Measurements from ENCODE around the gene POLA1.
A peak's percentile ranks its signal among the peaks of the same experiment; 100 is the strongest.

Gene POLA1

GRCh38 chrX:24877854-24878650 lies 184.3 kb downstream of the POLA1 start:
- no peak for DNase-seq

- DNase-seq = no peak
Observed at GRCh38 chrX:24879679-24880078, 186.0 kb downstream of the POLA1 start.

DNA sequence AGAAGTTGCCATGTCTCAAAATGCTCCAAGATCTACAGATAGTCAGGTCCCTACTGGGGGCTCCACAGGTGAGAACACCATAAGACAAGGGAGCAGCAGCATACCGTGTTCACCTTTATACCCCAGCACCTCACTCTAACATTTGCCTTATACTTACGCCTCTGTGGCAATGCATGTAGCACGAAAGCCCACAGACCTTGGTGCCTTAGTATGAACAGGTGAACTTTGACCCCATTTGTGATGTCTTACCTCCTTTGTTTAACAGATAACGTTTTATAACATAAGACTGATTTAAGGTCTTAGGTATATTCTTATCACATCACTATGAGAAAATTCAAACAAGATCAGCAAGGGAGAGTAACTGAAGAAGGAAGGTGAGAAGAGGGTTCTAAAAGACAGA lies 193.2 kb downstream of the POLA1 start:
- no peak for DNase-seq

GRCh38 chrX:24890677-24891076 lies 197.0 kb downstream of the POLA1 start:
- DNase-seq = no peak

DNA sequence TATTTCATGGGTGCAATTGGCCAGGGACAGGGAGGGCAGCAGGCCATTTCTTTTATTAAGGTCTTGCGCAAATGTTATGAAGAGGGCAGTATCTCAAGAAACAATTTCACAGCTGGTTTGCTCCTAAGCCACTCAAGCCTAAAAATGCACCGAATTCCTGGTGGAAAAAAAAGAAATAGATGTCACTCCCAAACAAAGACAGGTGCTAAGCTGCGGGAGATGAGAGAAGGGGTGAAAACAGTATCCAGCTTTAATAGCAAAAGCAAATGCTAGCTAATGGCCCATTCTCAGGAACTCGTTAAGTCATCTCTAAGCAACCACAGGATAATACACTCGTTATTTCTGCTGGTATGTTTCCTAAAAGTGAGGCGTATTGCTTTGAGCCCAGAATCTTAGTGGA lies 205.7 kb downstream of the POLA1 start:
- no peak for DNase-seq

GRCh38 chrX:24900234-24900633 lies 206.5 kb downstream of the POLA1 start:
- DNase-seq = no peak

GRCh38 chrX:24902806-24903205 lies 209.1 kb downstream of the POLA1 start:
- peak; percentile 55 for DNase-seq

- no peak for DNase-seq
Observed at GRCh38 chrX:24918715-24919114, 225.0 kb downstream of the POLA1 start.

DNA sequence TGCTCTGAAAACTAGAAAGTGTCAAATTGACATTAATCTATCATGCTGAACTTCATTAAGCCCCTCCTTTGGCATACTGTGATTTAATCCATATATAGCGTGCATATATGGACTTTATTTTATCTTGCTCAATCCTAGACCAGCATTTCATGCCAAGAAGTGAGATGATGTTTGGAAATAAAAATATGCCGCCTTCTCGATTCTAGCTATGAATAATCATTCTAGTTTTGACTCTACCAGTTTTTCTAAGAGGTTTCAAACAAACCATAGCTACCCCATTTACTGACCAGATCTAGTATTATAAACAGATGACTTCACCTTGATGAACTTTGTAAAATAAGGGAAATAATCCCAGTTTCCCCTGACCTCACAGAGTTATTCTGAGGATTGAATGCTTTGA lies 227.1 kb downstream of the POLA1 start:
- DNase-seq = no peak

DNA sequence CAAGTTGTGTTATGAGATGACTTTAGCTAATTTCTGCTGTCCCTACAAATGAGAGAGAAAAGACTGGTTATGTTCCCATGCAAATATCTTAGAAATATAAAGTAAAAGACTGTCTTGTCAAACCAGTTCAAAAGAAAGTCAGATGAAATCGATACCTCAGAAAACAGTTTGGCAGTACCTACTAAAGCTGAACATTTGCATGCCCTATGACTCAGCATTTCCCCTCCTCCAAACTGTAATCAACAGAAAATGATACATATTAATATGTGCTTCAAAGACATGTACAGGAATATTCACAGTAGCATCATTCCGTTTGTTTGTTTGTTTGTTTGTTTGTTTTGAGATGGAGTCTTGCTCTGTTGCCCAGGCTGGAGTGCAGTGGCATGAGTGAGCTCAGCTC lies 231.7 kb downstream of the POLA1 start:
- no peak for DNase-seq

GRCh38 chrX:24927372-24927771 lies 233.7 kb downstream of the POLA1 start:
- no peak for DNase-seq

DNA sequence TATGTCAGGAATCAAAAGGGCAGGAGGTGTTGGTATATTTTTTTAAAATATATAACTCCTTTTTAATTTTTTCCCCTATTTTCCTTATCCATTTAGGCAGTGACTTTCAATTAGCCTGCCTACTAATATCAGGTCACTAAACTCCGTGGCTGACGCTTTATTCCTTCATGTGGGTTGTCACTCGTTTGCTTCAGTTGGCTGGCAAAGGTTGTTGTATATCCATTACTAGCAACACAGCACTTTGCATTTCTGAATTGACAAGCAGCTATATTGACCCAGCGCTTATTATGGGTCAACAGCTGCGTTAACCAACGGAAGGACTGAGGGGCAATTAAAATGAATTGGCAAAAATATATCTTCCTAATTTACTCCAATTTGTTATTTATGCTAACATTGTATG lies 234.4 kb downstream of the POLA1 start:
- no peak for DNase-seq

- DNase-seq = no peak
Observed at GRCh38 chrX:24934279-24934678, 240.6 kb downstream of the POLA1 start.

DNA sequence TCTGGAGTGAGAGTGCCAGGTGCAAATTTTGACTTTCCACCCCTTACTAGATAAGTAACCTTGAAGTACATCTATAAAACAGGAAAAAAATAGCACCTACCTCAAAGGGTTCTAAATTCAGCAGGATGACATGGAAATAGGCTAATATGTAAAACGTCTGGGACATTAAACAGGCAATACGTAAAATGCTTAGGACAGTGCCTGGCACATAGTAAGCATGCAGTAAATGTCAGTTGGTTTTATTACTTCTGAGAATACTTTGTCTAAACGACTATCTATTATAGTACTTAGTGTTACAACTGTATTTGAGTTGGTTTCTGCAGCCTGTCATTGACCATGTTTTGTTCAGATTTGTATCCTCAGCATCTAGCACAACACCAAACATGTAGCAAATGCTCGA lies 251.3 kb downstream of the POLA1 start:
- DNase-seq = no peak

GRCh38 chrX:24946369-24946768 lies 252.7 kb downstream of the POLA1 start:
- no peak for DNase-seq

DNA sequence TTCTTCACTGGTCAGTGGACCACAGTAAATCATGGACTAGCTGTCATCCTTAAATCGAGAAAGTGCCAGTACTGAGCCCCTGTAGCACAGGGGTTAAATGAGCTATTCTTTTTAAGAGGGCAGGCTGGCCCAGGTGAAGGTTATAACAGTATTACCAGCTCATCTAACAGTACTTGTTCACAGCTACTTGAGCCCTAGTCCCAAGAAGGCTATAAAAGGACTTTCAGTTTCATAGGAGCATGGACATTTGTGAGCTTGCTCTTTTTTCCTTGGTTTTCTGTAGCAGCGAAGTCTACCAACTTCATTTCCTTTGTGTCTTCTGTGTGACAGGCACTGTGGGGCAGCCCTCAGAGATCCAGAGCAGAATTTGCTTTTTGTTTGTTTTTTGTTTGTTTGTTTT lies 261.0 kb downstream of the POLA1 start:
- no peak for DNase-seq

- DNase-seq = no peak
Observed at GRCh38 chrX:24955372-24955930, 261.7 kb downstream of the POLA1 start.

DNA sequence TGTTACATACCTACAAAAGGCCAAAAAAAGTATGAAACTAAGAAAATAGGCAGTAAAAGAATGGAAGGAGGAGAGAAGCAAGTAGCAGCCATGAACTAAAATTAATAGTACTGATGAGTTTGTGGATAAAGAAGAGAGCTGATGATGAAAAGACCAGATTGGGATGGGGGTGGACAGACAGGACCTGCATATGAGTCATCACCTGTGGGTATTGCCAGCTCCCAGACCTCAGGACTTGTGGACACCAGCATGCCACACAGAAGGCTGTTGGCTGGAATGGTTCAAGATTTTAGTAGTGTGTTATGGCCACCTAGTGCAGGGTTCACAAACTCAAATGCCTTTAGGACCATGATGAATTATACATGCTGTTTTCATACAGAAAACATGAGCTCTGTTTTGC lies 263.1 kb downstream of the POLA1 start:
- DNase-seq = peak; percentile 4

DNA sequence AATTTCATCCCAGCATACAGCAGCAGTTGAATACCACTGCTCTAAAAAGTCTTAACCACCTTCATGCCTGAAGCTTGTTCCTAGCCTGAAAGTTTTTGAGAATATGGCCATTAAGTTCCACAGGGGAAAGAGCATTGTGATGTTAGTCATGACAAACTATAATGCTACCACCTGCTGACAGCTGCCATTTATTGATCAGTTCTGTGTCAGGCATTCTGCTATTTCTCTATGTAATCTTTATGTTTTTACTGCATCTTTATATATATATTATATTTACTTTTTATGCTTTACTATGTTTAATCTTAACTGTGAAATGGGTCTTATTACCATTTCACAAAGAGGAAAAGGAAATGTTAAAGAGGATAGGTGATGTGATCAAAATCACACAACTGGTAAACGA lies 268.1 kb downstream of the POLA1 start:
- no peak for DNase-seq

DNA sequence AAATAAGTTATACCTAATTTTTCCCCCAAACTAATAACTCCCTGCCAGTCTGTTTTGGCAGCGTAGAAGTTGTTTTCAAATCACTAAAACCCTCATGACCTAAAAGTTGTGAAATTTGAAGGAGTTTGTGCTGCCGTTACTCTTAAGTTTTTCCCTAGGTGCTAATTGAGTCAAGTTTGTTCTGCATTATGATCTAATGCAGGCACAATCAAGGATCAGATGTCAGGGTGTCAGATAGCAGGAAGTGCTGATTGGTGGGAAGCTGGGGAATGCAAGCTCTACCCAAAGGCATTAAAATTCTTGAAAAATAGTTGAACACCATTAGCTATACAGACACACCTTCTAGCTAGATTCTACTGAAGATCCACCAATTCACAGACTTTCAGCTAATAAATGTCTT lies 270.1 kb downstream of the POLA1 start:
- peak; percentile 41 for DNase-seq

DNA sequence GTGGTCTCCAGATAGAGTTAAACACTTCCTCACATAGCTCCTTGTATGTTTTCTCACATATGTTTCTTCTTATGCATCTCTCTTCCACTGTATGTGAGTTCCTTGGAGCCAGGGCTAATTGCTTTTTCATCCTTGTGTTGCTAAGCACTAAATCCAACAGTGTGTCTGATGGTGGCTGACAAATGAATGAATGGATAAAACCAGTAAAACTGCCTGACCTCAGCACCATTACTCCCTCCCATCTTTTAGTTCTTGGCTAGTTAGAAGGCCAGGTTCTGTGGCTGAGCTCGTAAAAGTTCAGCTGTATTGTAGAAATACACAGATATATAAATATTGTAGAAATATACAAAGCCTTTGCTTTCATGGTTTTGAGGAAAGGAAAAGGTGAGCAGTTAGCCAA lies 271.7 kb downstream of the POLA1 start:
- no peak for DNase-seq

DNA sequence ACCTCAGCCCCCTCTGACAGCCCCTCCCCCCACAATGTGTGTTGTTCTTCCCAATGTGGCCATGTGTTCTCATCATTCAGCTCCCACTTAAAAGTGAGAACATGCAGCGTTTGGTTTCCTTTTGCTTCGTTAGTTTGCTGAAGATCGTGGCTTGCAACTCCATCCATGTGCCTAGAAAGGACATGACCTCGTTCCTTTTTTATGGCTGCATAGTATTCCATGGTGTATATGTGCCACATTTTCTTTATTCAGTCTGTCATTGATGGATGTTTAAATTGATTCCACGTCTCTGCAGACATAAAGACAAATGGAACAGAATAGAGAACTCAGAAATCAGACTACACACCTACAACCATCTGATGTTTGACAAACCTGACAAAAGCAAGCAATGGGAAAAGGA lies 276.1 kb downstream of the POLA1 start:
- no peak for DNase-seq

- DNase-seq = peak; percentile 17
Observed at GRCh38 chrX:24979081-24979480, 285.4 kb downstream of the POLA1 start.

- DNase-seq = no peak
Observed at GRCh38 chrX:24981030-24981429, 287.3 kb downstream of the POLA1 start.
